Mucosa of descending colon (tissue), 3 donors: ENCODE results near the gene TDRD5. TPM values are rescaled to one million over a fixed set of nuclear protein-coding genes. Genes with fewer than 3 reads are reported as not detected.
A peak's percentile ranks its signal among the peaks of the same experiment; 100 is the strongest.

Experiments used
- ATAC-seq: fragments of 200-7000 bp; cut with Tn5 transposase; one replicate; pipeline ENCODE4 v1.9.1; 2020; ENCODE audit warnings: mild to moderate bottlenecking, moderate library complexity
- DNase-seq, 3 donors: peaks; one replicate each; pipeline ENCODE4 v3.0.0-alpha.2; 2020
- H3K36me3 ChIP-seq: fragments of 200-600 bp; one replicate; pipeline ENCODE4 v1.8.0; 2021; ENCODE audit warnings: low read depth, mild to moderate bottlenecking
- H3K4me1 ChIP-seq: fragments of 200-600 bp; one replicate; pipeline ENCODE4 v1.8.0; 2021; ENCODE audit warnings: low read depth, mild to moderate bottlenecking
- H3K4me3 ChIP-seq: fragments of 200-600 bp; one replicate; pipeline ENCODE4 v1.8.0; 2021; ENCODE audit warnings: mild to moderate bottlenecking
- H3K9me3 ChIP-seq: fragments of 200-600 bp; one replicate; pipeline ENCODE4 v1.8.0; 2021; ENCODE audit warnings: mild to moderate bottlenecking
- intact Hi-C, 2 donors: fragments of 100-400 bp; cut with DNase I in 1 of 2; cut with micrococcal nuclease in 1 of 2; formaldehyde crosslinking; loops; one replicate each; pipeline versions ENCODE4 v1.11.0 to v1.11.1; 2022; cut with DNase I, micrococcal nuclease
- total RNA-seq, 3 donors: library from RNA; stranded (reverse); fragmentation: NEBNext Ultra II Directional in 2 of 3; extraction: Animal tissue kit (Norgen Biotek cat#: 25700) in 2 of 3; gene quantifications; one replicate each; pipeline versions ENCODE4 v1.2.1 to v1.2.4, GENCODE V29; 2021 to 2023
- TF ChIP-seq, protein P1 (sequence below): fragments of 200-600 bp; IDR thresholded peaks from one replicate; pipeline ENCODE4 v1.8.0; 2022; ENCODE audit warnings: antibody characterized with exemption, mild to moderate bottlenecking
- donor health status: DM: no; HTN: no; CAD: no; lungs with moderate emphysema.
- donor health status: DM: no; HTN: no; CAD: no.
- donor health status: DM: no; HTN: yes; CAD: no.

The TDRD5 gene
- total RNA-seq, 3 donors from 2014 or later = 0.76 to 2.2 (median 0.92) TPM

DNA sequence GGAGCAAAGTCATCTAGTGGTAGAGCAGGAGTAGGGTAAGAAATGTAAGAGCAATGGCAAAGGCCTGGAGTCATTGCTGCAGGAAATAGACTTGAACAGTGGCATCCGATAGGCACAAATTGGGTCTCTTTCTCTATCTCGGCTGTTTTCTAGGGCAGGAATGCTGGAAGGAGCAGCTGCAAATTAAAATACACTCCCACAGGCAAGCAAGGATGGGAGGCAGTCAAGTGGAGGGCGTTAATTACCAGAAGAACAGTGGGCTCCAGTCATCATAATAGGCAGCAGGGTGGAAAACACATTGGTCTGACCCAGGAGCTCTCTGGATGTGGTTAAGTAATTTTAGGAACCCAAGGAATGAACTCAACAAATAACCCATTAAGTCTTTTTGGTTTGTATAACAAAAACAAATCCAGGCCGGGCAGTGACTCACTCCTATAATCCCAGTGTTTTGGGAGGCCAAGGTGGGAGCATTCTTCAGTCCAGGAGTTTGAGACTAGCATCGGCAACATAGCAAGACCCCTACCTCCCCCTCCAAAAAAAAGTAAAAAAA, 7.8 kb upstream of the TDRD5 start:
- ATAC-seq = no peak
- H3K4me1 ChIP-seq = no peaks in the 10 kb centered on the region
- no peak overlapping the region for H3K4me3 ChIP-seq
- no peak for DNase-seq
- intact Hi-C loops = no loop called here
- TF ChIP-seq, protein P1, sequence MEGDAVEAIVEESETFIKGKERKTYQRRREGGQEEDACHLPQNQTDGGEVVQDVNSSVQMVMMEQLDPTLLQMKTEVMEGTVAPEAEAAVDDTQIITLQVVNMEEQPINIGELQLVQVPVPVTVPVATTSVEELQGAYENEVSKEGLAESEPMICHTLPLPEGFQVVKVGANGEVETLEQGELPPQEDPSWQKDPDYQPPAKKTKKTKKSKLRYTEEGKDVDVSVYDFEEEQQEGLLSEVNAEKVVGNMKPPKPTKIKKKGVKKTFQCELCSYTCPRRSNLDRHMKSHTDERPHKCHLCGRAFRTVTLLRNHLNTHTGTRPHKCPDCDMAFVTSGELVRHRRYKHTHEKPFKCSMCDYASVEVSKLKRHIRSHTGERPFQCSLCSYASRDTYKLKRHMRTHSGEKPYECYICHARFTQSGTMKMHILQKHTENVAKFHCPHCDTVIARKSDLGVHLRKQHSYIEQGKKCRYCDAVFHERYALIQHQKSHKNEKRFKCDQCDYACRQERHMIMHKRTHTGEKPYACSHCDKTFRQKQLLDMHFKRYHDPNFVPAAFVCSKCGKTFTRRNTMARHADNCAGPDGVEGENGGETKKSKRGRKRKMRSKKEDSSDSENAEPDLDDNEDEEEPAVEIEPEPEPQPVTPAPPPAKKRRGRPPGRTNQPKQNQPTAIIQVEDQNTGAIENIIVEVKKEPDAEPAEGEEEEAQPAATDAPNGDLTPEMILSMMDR = no peak
- H3K9me3 ChIP-seq = no peaks in the 10 kb centered on the region
- no peaks in the 10 kb centered on the region for H3K36me3 ChIP-seq

DNA sequence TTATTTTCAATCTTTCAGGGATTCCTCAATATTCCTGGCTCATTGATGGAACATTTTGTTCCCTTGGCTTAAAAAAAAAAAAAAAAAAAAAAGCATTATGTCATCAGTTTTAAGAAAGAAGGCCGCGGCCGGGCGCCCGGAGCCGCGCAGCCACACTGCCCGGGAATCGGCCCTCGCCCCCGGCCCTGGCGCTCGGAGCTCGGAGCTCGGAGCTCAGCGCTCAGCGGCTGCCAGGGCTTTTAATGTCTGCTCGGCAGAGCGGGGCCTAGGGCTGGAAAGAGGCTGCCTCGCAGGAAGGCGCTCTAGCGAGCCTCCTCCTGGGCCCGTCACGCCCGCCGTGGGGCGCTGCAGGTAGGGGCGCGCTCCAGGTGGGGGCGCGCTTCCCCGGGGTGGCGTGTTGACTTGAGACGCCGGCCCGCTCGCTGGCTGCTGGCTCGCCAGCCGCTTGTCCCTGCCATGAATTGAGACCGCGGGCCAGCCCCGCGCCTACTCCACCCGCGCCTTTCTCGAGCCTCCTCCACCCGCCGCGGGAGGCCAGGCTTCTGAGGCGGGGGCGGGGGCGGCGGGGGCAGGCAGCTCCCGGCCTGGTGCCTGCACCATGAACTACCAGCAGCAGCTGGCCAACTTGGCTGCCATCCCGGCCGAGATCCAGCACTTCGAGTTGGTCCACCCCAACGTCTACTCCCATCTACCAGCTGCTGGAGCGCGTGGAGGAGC, 5.4 kb upstream of the TDRD5 start:
- H3K4me1 ChIP-seq = no peaks in the 10 kb centered on the region
- intact Hi-C loops = no loop called here
- H3K36me3 ChIP-seq = no peaks in the 10 kb centered on the region
- TF ChIP-seq, protein P1 = peak; percentile 64
- ATAC-seq (peak; percentile 94), DNase-seq (peak; percentile 72 to 84 (median 83))
- H3K9me3 ChIP-seq = no peaks in the 10 kb centered on the region
- H3K4me3 ChIP-seq = no peak overlapping the region

DNA sequence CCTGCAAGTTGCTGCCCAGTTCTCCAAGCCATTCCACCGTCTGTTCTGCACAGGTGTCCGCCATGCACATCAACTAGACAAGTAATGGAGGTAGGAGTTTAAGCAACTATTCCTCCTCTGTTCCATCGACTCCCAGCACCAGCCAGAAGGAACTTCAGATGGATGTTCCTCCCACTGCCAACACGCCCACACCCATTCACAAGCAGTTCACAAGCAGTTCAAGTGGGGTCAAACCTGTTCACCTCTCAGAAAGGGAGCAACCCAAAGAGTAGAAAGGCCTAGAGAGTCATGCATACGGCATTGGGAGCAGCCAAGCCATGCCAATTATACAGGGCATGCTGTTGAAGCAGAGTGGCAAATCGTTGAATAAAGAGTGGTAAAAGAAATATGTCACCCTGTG, 4.3 kb upstream of the TDRD5 start:
- TF ChIP-seq, protein P1 = no peak
- intact Hi-C loops = no loop called here
- ATAC-seq = no peak

DNA sequence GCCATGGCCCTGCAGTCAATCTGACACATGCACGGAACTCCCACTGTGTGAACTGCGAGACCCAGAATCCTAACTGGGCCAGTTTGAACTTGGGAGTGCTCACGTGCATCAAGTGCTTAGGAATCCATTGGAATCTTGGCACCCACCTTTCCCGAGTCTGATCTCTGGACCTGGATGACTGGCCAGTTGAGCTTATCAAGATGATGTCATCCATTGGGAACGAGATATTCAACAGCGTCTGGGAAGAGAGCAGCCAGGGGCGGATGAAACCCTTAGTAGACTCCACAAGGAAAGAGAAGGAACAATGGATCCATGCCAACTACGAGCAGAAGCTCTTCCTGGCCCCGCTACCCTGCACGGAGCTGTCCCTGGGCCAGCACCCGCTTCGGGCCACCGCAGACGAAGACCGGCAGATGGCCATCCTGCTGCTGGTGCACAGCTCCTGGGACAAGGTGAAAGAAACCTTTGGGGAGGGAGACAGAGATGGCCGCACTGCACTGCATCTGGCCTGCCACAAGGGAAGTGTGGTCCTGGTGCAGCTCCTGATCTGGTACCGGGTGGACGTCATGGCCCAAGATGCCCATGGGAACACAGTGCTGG, 3.1 kb upstream of the TDRD5 start:
- Histone ChIP-seq H3K36me3 (no peaks in the 10 kb centered on the region), H3K9me3 (no peaks in the 10 kb centered on the region), H3K4me3 (no peak overlapping the region), H3K4me1 (peaks cover 4% of the 10 kb centered on the region)
- ATAC-seq = no peak
- intact Hi-C loops = no loop called here
- TF ChIP-seq, protein P1 = no peak
- DNase-seq = no peak

More for the DNA sequence above, 4.3 kb upstream of the TDRD5 start:
- Histone ChIP-seq H3K36me3 (no peaks in the 10 kb centered on the region), H3K4me3 (no peak overlapping the region), H3K9me3 (no peaks in the 10 kb centered on the region), H3K4me1 (peaks cover 4% of the 10 kb centered on the region)
- DNase-seq = no peak

DNA sequence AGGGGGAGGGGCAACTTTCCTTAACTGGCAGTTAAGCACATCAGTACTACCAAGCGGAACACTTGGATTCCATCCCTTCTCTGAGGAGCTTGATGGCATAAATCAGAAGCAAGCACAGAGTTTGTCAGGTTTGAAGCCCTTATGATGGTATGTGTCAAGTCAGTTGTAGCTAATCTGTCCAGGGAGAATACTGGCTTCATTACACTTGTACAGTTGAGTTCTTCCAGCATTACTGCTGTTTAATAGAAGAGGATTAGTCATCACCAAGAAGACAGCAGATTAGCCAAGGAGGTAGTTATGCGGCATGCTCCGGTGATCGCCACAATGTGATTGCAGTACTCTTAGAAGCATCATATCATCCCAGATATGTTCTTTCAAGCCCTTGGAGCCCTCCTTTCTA, 2.1 kb upstream of the TDRD5 start:
- TF ChIP-seq, protein P1 = no peak
- H3K9me3 ChIP-seq = no peaks in the 10 kb centered on the region
- ATAC-seq (no peak), DNase-seq (no peak)
- intact Hi-C loops = no loop called here
- peaks cover 4% of the 10 kb centered on the region for H3K4me1 ChIP-seq
- no peaks in the 10 kb centered on the region for H3K36me3 ChIP-seq
- no peak overlapping the region for H3K4me3 ChIP-seq
